ENCODE results near the gene RNPEP. TPM values are rescaled to one million over a fixed set of nuclear protein-coding genes. Genes with fewer than 3 reads are reported as not detected.
"Not testable (repeated sequence)": the region's sequence is repeated elsewhere in the genome, so short reads cannot be mapped to it uniquely, and the experiment has no call there.

Gene RNPEP
- polyA plus RNA-seq (ENCODE audit: insufficient read length in 4 of 4), result 10 to 100 TPM; 43.9 to 77.3 (median 55.9) TPM

- DNase-seq (ENCODE audit: low read depth in 4 of 4, low spot score in 3 of 4), result peak; percentile 24 to 45 (median 39)
Measured at GRCh38 chr1:201982623-201983379, at the start of gene RNPEP. TSS of gene RNPEP (plus strand) at chr1:201982648. CDS start at chr1:201982667, 19 bp downstream.

GRCh38 chr1:201933840-201934430 is 48.5 kb upstream of the RNPEP start:
- DNase-seq (ENCODE audit: low read depth in 4 of 4, low spot score in 3 of 4), result no peak

DNA sequence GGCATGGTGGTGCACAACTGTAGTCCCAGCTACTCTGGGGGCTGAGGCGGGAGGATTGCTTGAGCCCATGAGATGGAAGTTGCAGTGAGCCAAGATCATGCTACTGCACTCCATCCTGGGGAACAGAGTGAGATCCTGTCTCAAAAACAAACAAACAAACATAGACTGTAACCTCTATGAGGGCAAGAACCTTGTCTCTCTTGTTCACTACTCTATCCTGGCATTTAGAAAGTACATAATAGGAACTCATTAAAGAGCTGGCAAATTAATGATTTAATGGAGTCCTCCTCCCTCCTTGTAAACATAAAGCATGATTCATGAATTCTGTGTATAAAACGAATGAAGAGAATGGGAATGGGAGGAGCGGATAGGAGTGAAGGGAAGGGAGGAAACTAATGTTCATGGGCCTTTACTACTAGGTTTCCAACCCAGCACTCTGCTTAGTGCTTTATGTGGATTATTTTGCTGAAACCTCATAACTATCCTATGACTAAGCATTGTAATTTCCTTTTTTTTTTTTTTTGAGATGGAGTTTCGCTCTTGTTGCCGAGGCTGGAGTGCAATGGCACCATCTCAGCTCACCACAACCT is 44.7 kb upstream of the RNPEP start:
- no peak for DNase-seq (ENCODE audit: low read depth in 4 of 4, low spot score in 3 of 4)

DNA sequence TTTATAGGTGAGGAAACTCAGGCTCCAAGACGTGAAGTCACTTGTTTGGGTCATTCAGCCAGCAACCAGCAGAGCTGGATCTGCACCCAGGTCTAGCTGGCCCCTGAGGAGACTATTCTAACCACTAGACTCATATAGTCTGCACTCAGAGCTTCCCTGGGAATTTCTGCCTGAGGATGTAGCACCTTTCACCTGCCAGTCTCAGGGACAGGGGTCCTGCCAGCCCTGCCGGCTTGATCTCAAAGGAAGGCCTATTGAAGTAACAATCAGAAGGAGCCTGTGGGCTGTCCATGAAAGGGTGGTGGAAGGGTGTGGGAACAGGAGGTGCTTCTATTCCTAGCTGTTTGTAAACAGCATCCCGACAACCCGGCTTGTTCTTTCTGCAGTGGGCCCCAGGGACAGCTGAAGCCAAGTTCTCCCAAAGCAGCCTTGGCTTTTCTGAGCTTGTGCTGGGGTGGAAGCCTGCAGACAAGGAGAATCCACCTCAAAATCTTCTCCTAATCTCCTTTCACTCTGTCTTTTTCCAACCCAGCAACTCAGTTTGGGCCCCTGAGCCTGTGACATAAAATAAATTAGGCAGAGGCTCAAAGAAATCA is 43.9 kb upstream of the RNPEP start:
- no peak for DNase-seq (ENCODE audit: low read depth in 4 of 4, low spot score in 3 of 4)

DNA sequence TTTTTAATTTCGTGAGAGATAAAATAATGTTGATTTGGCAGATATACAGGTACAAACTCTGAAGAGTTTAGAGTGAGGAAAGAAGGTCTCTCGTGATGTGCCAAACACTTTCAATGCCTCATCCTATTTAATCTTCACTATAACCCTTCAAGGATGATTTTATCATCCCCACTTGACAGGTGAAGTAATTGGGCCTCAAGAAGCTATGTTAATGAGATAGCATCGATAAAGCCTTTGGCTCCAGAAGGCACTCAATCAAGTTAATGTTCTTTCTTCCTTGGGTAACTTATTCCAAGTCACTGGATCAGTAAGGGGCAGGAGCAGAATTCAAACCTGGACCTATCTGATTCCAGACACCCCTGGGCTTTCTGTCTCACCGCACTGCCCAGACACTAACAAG is 43.3 kb upstream of the RNPEP start:
- no peak for DNase-seq (ENCODE audit: low read depth in 4 of 4, low spot score in 3 of 4)

DNA sequence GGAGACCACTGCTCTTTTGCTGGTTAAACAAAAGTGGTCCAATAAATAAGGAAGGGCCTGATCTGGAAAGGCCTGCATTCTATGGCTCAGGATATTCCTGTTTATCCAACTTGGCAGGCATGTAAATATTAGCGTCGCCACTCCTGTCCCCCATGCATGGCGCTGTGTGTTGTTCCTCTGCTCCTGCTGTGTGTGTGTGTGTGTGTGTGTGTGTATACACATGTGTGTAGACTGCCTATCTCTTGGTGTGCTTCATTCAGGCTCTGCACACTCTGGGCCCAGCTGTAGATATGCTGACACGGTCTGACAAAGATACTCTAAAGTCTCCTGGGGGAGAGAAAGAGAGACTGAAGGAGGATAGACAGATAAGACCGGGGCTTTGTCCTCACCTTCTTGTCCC is 42.9 kb upstream of the RNPEP start:
- DNase-seq (ENCODE audit: low read depth in 4 of 4, low spot score in 3 of 4), result no peak

GRCh38 chr1:201940316-201940715 is 42.1 kb upstream of the RNPEP start:
- DNase-seq (ENCODE audit: low read depth in 4 of 4, low spot score in 3 of 4), result not testable (repeated sequence)

DNA sequence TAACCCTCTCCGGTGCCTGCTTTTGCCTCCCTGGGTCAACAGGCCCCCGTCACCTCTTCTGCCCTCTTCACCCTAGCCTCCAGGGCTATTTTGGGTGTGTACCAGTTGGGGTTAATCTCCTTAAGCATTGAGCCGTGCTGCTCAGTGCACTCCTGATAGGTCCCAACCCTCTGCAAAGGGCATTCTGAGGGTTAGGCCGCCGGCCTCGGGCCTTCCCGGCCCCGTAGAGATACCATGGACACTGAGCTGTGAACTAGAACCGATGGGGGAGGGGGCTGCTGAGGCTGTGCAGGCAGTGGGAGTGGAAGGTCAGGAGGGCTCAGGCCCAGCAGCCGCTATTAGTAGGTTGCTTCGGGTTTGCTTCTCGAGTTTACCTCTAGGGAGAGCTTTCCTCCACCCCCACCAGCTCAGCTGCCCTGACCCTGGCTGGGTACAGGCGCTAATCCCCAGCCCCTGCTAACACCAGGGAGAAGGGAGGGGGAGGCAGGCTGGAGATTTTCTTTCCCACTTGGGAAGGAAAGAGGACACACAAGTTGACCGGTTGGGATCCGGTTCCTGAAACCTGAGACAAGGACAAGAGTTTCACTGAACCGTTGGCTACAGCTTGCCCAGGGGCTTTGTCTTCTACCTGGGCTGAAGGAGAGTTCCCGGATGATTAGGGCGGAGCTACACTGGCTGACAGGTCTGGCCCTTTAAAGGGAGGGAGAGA is 40.9 kb upstream of the RNPEP start:
- peak in 1 of 4 donors; percentile 77 for DNase-seq (ENCODE audit: low read depth in 4 of 4, low spot score in 3 of 4)

DNA sequence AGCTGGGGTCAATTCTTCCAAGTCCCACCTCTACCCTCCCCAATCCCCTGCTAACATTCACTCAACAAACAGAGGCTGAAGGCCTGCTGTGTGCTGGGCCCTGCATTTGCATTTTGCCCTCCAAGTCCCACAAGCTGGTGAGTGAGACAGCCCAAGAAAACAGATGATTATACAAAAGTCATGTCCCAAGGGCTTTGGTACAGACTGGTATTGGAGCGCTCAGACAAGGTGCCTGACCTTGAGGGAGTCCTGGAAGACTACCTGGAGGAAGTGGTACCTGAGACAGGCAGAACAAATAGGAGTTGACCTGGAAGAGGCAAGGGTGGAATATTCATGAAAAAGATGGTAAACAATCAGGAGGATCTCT is 40.3 kb upstream of the RNPEP start:
- no peak for DNase-seq (ENCODE audit: low read depth in 4 of 4, low spot score in 3 of 4)

DNA sequence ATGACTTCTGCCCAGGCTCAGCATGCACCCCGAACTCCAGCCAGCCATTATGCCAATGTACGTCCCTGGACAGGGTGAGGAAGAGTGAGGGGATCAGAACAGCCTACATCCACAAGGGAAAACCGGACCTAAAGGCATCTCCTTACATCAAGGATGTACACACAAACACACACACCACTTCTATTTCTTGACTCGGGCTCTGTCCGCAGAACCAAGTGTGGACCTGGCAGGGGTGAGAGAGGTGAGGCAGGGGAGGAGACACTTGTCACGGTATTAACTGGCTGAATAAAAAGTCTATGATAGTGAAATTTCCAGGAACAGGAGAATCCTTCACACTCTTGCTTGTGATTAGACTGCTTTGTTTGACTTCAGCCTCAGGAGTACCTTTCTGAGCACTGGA is 38.4 kb upstream of the RNPEP start:
- no peak for DNase-seq (ENCODE audit: low read depth in 4 of 4, low spot score in 3 of 4)

- no peak for DNase-seq (ENCODE audit: low read depth in 4 of 4, low spot score in 3 of 4)
Measured at GRCh38 chr1:201944639-201945038, 37.8 kb upstream of the RNPEP start.

GRCh38 chr1:201945157-201945556 is 37.3 kb upstream of the RNPEP start:
- DNase-seq (ENCODE audit: low read depth in 4 of 4, low spot score in 3 of 4), result no peak

DNA sequence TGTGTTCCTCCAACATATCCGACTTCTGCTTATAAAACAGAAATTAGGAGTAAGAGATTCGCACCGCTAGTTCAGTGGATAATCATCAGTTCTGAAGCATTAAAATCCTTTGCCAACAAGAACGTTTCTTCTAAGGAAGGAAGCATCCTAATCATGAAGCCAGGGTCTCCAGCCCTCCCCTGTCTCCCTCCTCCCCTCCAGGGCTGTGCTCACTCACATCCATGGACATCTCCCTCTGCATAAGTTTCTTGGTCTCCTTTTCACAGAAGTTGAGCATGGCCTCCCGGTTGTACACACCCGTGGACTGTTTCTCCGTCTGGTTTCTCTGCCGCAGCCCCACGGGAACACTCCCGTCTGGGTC is 36.6 kb upstream of the RNPEP start:
- DNase-seq (ENCODE audit: low read depth in 4 of 4, low spot score in 3 of 4), result no peak

DNA sequence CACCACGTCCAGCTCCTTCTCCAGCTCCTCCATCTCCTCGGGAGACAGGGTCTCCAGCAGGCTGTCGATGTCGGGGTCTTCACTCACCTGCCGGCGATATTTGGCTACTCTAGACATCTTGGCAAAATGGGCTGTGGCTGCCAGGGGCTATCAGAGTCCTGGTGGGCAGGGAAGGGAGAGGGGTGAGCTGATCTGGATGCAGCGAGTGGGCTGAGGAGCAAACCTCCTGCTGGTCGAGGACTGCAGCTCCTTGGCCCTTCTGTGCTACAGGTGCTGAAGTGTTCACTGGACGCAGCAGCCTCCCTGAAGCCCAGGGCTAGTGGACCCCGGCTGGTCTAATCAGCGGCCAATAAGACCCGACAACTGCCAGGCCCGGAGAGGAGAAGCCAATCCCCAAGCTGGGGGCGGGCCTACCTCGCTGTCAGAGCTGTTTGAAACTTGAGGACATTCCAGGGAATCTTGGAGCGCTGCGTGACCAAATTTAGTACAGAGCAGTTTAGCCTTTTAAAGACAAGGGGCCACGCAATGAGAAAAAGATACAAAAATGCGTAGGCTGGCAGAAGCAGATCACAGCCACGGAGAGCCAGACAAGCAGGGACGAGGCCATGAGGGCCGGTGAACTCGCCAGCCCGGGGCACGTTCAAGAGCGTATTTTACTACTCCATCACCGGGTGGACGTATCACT is 36.1 kb upstream of the RNPEP start, which contains the start of gene LMOD1:
LMOD1 (minus strand) TSS at position 325 of the 685 bp plus-strand sequence; CDS start at position 117, 208 bp downstream.
- peak; percentile 73 to 86 (median 80) for DNase-seq (ENCODE audit: low read depth in 4 of 4, low spot score in 3 of 4)

DNA sequence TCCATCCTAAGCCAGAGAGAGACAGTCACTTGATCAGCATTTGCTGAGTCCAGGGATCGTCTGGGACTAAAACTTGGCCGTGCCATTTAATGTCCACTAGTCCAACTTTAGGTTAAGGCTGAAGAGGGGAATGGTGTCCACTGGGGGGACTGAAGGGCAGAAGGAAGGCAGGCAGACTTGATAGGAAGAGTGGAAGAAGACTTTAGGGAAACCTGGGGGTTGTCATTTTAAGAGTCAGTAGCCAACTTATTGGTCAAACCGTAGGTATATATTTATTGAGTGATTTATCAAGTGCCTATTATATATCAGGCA is 34.8 kb upstream of the RNPEP start:
- no peak for DNase-seq (ENCODE audit: low read depth in 4 of 4, low spot score in 3 of 4)

DNA sequence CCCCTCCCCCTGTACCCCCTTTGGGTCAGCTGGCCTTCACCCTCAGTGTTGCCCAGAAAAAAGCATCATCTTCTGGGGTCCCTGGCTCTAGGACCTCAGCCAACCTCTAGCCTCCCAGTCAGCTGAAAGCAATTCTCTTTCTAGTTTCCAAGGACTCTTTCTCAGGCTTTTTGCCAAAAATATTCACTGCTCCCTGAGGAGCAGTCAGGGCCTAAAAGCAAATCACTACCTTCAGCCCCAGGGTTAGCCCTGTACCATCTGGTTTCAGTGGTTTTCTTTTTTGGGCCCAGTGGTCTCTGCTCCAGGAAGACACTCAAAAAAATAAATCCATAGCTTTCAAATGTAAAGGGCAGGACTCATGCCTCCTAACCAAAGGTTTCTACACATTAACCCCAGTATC is 33.0 kb upstream of the RNPEP start:
- no peak for DNase-seq (ENCODE audit: low read depth in 4 of 4, low spot score in 3 of 4)

DNA sequence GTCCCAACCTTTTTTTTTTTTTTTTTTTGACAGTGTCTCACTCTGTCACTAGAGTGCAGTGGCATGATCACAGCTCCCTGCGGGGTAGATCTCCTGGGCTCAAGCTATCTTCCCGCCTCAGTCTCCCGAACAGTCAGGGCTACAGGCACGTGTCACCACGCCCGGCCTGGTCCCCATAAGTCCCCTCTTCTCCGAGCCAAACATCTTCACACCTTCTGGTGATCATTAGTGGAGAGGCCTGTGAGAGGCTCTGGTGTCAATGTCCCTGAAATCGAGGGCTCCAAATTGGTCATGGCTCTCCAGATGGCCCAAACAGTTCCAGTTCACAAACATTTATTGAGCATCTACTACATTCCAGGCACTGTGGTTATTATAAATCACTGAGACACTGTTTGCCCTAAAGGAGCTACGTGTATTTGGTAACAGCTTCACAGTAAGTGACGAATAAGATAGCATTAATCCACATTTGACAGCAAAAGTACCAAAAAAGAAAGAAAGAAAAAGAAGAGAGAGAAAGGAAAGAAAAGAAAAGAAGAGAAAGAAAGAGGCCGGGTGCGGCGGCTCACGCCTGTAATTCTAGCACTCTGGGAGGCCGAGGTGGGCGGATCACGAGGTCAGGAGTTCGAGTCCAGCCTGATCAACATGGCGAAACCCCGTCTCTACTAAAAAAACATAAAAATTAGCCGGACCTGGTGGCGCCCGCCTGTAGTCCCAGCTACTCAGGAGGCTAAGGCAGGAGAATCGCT is 28.0 kb upstream of the RNPEP start:
- no peak for DNase-seq (ENCODE audit: low read depth in 4 of 4, low spot score in 3 of 4)

DNA sequence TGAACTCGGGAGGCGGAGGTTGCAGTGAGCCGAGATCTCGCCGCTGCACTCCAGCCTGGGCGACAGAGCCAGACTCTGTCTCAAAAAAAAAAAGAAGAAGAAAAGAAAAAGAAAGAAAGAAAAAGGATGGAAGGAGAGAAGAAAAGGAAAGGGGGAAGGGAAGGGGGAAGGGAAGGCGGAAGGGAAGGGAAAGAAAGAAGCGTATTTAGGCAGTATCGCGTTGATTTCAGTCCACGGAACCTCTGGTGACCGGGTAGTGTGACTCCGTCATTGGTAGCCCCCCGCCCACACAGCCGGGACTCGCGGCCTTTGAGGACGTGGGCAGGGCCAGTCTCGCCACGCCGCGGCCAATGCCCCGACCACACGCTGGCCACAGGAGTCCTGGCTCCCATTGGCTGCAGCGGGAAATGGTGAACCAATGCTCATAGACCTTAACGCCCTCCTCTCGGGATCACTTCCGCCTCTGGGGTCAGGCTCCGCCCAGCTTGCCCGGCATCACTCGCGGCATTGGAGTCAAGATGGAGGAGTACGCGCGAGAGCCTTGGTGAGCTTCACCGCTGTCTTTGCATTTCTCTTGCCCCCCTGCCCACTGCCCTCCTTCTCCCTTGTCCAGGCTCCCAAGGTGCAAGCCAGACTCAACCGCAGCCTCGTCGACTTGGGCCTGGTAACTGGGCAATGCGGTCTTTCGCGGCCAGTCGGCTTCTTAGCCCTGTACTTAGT is 27.3 kb upstream of the RNPEP start, which contains the start of gene TIMM17A:
TIMM17A (plus strand) TSS at position 495 of the 720 bp plus-strand sequence; CDS start at position 519, 24 bp downstream.
- DNase-seq (ENCODE audit: low read depth in 4 of 4, low spot score in 3 of 4), result peak; percentile 92 to 97 (median 95)

GRCh38 chr1:201955729-201956143 is 26.7 kb upstream of the RNPEP start:
- DNase-seq (ENCODE audit: low read depth in 4 of 4, low spot score in 3 of 4), result no peak

Measured in left renal pelvis (tissue), 4 donors.